Coronary artery (tissue), 2 donors: ENCODE results near the gene JAGN1.
"Not testable (repeated sequence)": the region's sequence is repeated elsewhere in the genome, so short reads cannot be mapped to it uniquely, and the experiment has no call there.

Source experiments
- DNase-seq: peaks from one replicate; pipeline ENCODE4 v3.0.0-alpha.2; 2017; ENCODE audit warnings: low spot score
- H3K27ac ChIP-seq, 2 donors: fragments of 200-600 bp; sonication (generic); one replicate each; pipeline ENCODE4 v1.5.1; 2016 to 2019
- H3K4me3 ChIP-seq: fragments of 200-600 bp; sonication (generic); 2 replicates; pipeline ENCODE4 v1.5.1; 2016; ENCODE audit warnings: mild to moderate bottlenecking, moderate library complexity
- CTCF ChIP-seq: fragments of 200-600 bp; sonication (generic); IDR thresholded peaks from one replicate; pipeline ENCODE4 v1.5.1; 2019; ENCODE audit warnings: antibody characterized with exemption

Gene JAGN1

GRCh38 chr3:9897408-9898372 is 7.3 kb downstream of the JAGN1 start:
- no peak for DNase-seq
- Histone ChIP-seq H3K4me3 (no peak overlapping the region), H3K27ac (no peak overlapping the region)
- TF ChIP-seq CTCF = no peak

- DNase-seq = no peak
Observed at GRCh38 chr3:9898467-9899241, 8.2 kb downstream of the JAGN1 start.

GRCh38 chr3:9899289-9899791 is 8.9 kb downstream of the JAGN1 start:
- no peak for TF ChIP-seq CTCF
- DNase-seq = no peak
- no peak overlapping the region for H3K4me3 ChIP-seq
- H3K27ac ChIP-seq = no peak overlapping the region

More at GRCh38 chr3:9898467-9899241, 8.2 kb downstream of the JAGN1 start:
- H3K27ac ChIP-seq = no peak overlapping the region
- H3K4me3 ChIP-seq = no peak overlapping the region
- TF ChIP-seq CTCF = no peak

GRCh38 chr3:9900965-9901415 is 10.6 kb downstream of the JAGN1 start:
- H3K27ac ChIP-seq, H3K4me3 ChIP-seq, DNase-seq: not testable (repeated sequence)

- Histone ChIP-seq H3K4me3 (no peak overlapping the region), H3K27ac (peak overlapping the region; percentile 83)
- no peak for DNase-seq
- no peak for TF ChIP-seq CTCF
Observed at GRCh38 chr3:9901967-9902366, 11.6 kb downstream of the JAGN1 start.

GRCh38 chr3:9902372-9903237 is 12.2 kb downstream of the JAGN1 start, which contains the start of gene IL17RE:
Gene IL17RE, plus strand, starts transcription at chr3:9902848. Its CDS starts 85 bp downstream, at chr3:9902933.
- Histone ChIP-seq H3K4me3 (peak within 1 kb of the TSS; percentile 66), H3K27ac (peak within 1 kb of the TSS; percentile 83)
- no peak for DNase-seq
- no peak for TF ChIP-seq CTCF
